Glomerular visceral epithelial cell (primary cell): ENCODE data around the gene NLRX1.
"Not testable (repeated sequence)": the region's sequence is repeated elsewhere in the genome, so short reads cannot be mapped to it uniquely, and the experiment has no call there.

ENCODE experiments used
- DNase-seq: peaks from one replicate; pipeline ENCODE4 v3.0.0-alpha.2; 2016; ENCODE audit errors: extremely low spot score

Gene NLRX1

GRCh38 chr11:119184399-119184798 lies 15.9 kb downstream of the NLRX1 start:
- not testable (repeated sequence) for DNase-seq

GRCh38 chr11:119185981-119186634 lies 17.6 kb downstream of the NLRX1 start:
- no peak for DNase-seq

- DNase-seq: no peak
Observed at GRCh38 chr11:119187123-119187892, 18.8 kb downstream of the NLRX1 start.

DNA sequence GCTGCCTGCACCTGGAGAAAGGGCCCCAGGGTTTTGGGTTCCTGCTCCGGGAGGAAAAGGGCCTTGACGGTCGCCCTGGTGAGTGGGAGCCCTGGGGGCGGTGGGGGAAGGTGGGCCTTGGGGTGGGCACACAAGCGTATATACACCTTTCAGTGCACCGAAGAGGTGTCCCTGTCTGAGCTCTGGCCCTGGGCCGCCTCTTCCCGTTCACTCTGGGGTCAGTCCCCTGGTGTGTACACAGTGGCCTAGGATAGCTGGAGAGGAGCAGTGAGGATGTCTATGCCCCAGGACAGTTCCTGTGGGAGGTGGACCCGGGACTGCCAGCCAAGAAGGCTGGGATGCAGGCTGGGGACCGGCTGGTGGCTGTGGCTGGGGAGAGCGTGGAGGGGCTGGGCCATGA lies 19.5 kb downstream of the NLRX1 start:
- no peak for DNase-seq

- no peak for DNase-seq
Observed at GRCh38 chr11:119188887-119189286, 20.4 kb downstream of the NLRX1 start.

GRCh38 chr11:119189393-119189792 lies 20.9 kb downstream of the NLRX1 start:
- DNase-seq: no peak

GRCh38 chr11:119190531-119190930 lies 22.0 kb downstream of the NLRX1 start:
- DNase-seq: no peak

DNA sequence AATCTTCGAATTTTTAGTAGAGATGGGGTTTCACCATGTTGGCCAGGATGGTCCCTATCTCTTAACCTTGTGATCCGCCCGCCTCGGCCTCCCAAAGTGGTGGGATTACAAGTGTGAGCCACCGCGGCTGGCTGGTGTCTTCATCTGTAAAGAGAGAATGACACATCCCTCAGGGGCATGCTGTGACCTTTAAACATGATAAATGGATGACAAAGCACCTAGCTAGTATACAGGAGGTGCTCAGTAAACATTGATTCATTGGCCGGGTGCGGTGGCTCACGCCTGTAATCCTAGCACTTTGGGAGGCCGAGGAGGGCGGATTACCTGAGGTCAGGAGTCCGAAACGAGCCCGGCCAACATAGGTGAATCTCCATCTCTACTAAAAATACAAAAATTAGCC lies 22.7 kb downstream of the NLRX1 start:
- not testable (repeated sequence) for DNase-seq

DNA sequence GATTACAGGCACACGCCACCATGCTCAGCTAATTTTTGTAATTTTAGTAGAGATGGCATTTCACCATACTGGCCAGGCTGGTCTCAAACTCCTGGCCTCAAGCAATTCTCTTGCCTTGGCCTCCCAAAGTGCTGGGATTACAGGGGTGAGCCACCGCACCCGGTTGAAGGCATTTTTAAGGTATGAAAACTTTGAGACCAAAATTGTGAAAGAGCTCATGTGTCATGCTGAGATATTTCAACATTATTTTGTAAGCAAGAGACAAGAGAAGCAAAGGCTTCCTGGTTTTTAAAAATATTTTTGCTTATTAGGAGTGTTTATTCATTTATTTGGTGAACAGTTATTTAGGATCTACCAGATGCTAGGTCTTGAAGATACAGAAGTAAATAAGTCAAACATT lies 23.6 kb downstream of the NLRX1 start:
- DNase-seq: no peak

DNA sequence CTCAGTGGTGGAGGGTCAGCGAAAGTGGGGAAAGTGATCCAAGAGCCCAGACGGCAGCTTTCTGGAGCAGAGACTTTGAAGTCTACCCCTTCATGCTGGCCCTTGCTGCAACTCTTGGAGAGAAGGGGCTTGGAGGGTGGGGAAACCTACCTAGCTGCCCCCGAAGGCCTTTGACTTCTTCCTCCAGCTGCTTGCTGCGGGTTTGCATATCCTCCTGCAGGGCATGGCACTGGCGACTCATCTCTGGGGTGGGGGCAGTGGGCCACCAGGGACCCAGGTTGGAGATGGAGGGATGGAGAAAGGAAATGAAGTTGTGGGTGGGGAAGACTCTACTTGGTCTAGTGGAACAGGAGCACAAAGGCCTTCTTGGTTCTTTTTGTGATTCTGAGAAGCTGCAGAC lies 24.5 kb downstream of the NLRX1 start:
- no peak for DNase-seq

DNA sequence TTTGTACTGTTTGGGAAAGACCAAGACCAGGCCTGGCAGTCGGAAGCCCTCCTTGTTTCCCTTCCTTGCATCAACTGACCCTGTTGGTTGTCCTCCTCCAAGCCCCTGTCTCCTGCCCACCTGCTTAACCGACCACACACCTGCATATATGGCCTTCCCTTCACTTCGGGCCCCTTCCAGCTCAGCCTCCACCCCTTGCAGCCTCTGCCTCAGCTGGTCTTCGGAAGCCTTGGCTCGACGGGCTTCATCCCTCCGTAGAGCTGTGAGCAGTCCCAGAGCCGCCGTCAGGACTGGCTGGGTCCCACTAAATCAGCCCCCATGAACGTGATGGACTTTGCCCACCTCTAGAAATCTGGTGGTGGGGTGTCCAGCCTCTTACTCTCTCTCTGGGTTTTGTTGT lies 25.1 kb downstream of the NLRX1 start:
- DNase-seq: no peak

DNA sequence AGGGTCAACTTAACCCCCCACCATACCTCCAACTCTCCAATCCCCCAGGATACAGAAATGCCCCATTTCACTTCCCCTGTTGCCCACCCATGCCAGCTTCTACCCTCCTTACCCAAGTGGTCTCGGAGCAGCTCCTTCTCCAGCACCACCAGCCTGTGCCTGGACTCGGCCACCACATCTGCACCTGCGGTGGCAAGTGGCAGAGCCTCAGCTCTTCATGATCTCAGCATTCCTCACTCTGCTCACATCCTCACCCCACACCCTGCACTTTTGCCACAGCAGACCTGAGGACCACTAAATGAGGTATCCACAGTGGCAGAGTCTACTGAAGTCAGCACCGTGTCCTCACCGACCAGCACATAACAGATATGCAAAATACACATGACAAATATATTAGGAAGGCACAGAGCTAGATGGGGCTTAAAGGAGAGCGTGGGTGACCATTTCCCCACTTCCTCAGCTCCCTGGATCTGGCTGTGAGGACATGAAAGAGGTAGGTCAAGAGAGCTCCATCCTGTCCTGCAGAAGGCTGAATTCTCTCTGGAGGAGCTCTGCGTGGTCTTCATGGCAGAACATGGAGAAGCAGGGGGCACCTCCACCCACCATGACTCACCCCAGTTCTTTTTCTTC lies 26.4 kb downstream of the NLRX1 start:
- no peak for DNase-seq

GRCh38 chr11:119195680-119196079 lies 27.2 kb downstream of the NLRX1 start:
- DNase-seq: peak; percentile 57

DNA sequence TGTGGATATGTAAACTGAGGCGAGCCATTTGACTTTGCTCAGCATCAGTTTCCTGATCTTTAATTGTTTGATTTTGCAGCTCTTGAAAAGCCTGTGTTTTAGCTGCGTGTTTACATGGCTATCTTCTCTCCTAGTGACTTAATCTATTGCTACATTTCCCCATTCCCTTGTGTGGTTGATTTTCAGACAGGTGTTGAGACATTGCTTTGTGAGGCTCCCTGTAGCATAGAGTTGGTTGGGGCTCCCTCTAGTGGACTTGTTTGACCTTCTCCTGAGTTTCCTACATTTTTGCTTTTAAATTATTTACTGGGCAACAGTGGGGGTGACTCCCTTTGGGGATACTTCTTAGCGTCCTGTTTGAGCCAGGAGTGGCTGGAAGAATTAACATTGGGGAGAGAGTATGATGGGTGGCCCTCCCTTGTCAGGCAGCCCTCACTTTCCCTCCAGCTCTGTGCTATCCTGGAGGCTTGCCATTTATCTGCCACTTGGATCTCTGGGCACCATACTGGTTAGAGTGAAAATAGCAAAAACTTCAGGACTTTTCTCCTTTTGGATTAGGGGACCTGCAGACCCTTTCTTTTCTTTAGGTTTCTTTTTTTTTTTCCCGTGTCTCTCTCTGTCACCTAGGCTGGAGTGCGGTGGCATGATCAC lies 28.4 kb downstream of the NLRX1 start:
- peak; percentile 85 for DNase-seq

- no peak for DNase-seq
Observed at GRCh38 chr11:119198925-119199324, 30.4 kb downstream of the NLRX1 start.

GRCh38 chr11:119201236-119201635 lies 32.7 kb downstream of the NLRX1 start:
- DNase-seq: not testable (repeated sequence)

DNA sequence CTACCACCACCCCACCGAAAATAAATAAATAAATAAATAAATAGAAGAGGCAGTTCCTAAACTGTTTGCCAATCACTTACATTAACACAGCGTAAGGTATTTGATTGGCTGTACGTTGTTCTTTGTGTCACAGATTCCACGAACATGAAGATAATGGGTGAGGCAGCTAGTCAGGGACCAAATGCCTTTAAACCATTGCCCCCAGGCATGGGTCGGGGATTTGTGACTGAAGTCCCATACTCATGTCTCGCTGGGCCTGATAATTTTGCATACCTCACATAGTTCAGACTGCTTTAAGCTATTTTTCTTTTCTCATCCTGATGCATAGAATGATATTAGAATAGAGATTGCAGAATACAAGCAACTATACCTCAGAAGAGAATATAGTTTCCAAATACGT lies 34.0 kb downstream of the NLRX1 start:
- no peak for DNase-seq

DNA sequence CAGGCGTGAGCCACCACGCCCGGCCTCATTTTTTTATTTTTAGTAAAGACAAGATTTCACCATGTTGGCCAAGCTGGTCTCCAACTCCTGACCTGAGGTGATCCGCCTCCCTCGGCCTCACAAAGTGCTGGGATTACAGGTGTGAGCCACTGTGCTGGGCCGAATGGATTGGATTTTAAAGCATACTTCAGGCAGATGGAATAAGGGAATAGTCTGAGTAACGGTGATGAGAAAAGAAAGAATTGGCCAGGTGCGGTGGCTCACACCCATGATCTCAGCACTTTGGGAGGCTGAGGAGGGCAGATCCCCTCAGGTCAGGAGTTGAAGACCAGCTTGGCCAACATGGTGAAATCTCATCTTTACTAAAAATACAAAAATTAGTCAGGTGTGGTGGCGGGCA lies 35.5 kb downstream of the NLRX1 start:
- no peak for DNase-seq

- no peak for DNase-seq
Observed at GRCh38 chr11:119205080-119205479, 36.6 kb downstream of the NLRX1 start.

- DNase-seq: peak; percentile 92
Observed at GRCh38 chr11:119205574-119206510, 37.3 kb downstream of the NLRX1 start, which contains the start of gene CBL. TSS of gene CBL (plus strand) at chr11:119206339. CDS start at chr11:119206418, 79 bp downstream.
